GM18519 (cell line): ENCODE results near the gene LNP1.
A peak's percentile ranks its signal among the peaks of the same experiment; 100 is the strongest.
"Not testable (repeated sequence)": the region's sequence is repeated elsewhere in the genome, so short reads cannot be mapped to it uniquely, and the experiment has no call there.

ENCODE experiments used
- ATAC-seq: cut with Tn5 transposase; IDR thresholded peaks from one replicate; pipeline ENCODE4 v1.9.1; 2021; ENCODE audit warnings: mild to moderate bottlenecking, moderate library complexity; ENCODE audit not compliant: unreplicated experiment, low FRiP score

Gene LNP1, protein sequence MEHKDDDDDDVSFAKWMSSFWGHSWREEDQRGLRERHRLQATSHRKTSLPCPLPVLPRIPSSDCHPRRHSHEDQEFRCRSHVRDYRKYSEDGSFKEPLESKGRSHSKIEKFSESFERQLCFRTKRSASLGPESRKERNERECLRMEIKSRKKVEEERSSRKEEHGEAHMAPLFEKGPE

DNA sequence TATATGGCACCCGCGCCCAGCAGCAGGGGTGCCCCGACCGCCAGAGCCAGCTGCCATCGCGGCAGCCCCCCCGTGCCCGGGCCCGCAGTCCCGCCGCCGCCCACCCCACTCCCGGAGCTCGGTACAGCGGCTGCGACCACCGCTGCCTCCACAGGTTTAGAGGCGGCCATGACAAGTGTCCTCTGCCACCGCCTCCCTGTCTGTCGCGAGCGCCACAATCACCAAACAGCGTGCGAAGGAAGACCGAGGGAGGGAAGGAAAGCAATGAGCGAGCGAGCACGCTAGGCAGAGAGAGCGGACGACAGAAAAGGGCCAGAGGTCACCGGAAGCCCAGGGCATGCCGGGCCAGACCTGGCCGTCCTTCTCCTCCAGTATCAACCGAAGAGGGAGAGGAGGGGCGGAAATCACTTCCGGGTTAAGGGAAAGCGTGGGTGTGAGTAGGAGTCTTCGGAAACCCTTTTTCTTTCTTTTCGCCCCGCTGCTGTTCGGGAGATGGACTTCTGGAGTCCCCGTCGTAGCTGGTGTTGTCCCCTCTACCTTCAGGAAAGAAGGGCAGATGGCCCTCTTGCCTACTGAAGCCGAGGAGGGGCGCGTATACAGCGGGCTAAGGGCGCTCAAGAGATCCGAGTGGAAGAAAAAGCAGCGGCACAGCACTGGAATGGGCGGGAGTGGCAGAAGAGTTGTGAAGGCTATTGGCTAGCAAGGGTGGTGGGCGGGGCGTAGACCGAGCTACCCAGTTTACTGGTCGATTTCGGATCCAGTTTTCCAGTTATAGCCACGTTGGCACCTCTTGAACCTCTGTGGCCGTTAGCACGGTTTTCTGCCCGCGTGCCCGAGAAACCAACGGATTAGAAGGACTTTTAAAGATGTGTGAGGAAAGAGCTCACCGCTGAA, at the start of gene LNP1, which contains the start of gene TOMM70:
Gene LNP1 (plus strand): TSS at position 760 of the 894 bp plus-strand sequence. CDS start 28,191 bp downstream, outside the sequence.
Gene TOMM70 (minus strand): TSS at position 310 of the 894 bp plus-strand sequence. CDS start 140 bp downstream, at position 170.
- peak; percentile 65 for ATAC-seq

DNA sequence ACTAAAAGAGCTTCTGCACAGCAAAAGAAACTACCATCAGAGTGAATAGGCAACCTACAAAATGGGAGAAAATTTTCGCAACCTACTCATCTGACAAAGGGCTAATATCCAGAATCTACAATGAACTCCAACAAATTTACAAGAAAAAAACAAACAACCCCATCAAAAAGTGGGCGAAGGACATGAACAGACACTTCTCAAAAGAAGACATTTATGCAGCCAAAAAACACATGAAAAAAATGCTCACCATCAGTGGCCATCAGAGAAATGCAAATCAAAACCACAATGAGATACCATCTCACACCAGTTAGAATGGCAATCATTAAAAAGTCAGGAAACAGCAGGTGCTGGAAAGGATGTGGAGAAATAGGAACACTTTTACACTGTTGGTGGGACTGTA, 49.6 kb upstream of the LNP1 start:
- not testable (repeated sequence) for ATAC-seq

DNA sequence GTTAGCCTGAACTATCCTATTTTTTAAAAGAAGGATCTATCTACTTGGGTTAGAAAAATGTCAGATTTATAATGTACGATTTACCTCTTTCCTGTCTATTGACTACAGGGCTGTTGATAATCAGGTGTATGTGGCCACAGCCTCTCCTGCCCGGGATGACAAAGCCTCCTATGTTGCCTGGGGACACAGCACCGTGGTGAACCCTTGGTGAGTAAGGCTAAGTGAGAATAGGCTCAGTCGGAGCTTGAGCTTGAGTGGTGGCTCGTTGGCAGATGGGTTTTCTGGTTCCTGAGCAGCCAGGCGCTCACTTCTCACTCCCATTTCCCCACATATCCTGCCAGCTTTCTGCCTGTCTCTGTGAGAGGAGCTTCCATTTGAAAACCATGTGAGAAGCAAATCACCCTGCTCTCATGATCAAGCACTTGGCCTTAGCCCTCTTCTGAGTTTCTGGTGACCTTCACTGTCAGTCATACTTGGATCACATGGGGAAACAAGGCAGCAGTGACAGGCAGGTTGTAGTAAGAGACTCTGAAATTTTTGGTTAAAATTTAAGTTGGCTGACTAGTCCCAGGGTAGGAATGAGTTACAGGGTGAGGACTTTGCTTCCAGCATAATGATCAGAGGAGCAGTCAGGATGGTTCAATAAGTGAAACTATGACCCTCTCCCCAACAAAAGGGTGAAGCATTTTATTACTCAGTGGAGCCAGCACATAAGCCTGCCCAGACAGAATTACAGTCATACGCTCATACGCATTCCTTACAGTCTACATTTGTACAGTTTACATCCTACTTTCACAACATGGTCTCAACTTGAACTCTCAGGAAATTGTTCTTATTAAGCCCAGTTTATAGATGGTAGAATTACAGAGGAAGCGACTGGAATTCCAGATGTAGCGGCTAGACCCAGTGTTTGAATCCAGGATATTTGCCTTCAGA, 48.8 kb upstream of the LNP1 start:
- no peak for ATAC-seq

DNA sequence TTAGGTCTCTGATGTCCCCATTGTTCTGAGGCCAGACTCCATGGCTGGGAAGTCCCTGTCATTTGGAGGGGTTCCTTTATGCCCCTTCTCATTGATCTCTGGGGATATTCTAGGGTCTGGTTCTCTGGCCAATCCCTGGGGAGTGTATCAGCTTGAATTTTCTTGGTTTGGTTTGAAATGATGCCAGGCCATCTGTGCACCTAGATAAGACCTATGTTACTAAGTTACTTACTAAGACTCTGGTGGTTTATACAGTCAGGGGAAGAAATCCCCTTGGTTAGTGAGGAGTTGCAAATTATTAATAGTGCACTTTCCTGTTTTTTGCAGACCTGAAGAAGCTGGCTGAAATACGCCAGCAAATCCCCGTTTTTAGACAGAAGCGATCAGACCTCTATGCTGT, 46.5 kb upstream of the LNP1 start:
- ATAC-seq: no peak

DNA sequence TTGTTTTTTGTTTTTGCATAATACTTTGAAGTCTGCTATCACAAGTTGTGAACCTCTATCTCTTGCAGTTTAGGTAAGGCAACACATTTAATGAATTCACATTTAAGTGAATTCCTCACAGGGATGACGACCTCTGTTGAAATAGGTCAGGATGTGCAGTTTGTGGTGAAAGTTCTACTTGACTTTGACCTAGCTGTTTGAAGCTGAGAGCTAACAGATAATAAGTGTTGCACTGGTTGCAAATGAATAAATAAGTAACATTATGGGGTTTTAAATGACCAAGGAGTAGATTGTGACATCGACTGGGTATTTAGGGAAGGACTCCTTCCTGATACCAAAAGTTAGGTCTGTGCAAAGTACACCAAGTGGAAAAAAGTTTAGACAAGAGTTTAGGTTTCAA, 42.9 kb upstream of the LNP1 start:
- ATAC-seq: no peak

DNA sequence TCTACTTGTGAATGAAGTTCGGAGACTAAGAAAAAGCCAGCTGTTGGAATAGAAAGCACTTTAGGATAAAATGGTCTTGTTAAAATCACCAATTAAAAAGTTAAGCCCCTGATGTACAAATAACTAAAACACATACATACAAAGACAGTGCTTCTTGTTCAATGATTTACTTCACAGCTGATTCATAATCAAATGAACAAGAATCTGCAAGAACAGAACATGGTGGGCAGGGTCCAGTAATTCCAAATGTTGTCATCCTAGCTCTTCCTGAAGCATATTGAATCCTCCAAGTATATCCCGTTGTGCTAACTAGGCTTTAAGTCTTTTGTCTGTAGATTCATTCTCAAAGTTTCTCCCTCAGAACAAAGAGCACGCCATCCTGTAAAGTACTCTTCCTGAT, 42.3 kb upstream of the LNP1 start:
- no peak for ATAC-seq

DNA sequence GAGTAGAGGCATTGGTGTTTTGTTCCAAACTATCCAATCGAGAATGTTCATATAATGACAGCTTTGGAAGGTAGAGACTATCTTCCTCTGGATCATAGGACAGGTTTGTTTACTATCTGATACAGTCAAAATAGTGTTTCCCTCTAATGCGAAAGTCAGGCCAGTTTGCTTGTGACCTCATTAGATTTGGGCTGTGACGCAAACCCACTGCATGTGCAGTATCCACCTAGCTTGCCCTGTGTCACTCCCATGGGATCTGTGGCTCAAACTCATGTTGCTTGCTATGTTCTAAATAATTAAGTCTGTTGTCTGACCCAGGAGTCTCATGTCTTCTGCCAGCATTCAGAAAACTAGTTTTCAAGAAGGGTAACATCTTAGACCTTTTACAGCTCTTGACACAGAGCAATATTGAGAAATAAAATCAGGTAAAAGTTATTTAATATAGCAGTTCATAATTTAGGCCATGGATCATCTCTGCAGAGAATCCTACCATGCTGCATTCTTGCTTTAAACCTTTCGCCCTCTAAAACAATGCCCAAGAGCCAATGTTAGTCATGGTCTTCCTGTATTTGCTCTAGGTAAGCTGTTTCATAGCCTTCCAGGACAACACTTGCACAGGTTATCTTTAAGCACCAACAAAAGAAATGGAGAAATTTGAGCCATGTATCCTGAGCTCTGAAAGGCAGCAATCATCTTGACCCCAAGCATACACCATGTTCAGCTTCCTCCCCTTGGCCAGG, 40.4 kb upstream of the LNP1 start:
- ATAC-seq: no peak

DNA sequence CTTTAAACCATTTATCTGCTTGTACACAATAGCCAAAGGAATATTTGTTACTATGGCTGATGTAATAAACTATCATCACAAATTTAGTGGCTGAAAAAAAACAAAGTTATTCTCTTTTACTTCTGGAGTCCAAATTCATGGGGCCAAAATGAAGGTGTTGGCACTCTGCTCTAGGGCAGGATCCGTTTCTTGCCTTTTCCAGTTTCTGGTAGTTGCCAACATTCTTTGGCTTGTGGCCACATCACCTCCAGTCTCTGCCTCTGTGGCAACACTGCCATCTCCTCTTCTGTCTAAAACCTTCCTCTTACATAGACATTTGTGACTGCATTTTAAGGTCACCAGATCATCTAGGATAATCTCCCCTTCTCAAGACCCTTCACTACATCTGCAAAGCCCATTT, 39.4 kb upstream of the LNP1 start:
- ATAC-seq: no peak

DNA sequence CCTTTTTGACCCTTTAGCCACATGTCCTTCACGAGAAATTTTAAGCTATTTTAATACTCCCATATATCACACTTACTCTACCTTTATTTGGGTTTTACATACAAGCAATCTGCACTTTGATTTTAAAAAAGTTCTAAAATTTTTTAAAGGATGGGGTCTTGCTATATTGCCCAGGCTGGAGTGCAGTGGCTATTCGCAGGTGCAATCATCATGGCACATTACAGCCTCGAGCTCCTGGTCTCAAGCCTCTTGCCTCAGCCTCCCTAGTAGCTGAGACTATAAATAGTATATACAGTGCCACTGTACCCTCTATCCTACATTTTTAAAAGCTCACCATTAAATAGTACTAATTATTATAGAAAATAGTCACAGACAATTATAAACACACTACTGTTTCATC, 36.9 kb upstream of the LNP1 start:
- no peak for ATAC-seq

DNA sequence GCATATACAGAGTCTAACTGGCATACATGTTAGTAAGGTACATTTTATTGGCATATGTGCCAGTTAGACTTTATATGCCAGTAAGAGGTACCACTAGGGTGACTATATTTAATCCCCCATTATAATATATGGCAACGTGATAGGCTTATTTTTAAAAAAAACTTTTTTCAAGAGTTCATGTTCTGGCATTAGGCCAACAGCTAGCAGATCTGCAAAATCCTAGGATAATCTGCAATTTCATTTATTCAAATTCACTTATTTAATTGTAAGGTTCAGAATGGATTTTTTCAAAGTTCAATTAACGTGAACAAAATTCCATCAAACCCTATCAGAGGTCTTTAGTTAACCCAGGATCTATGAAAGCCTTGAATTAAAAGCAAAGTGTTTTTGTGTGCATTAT, 34.9 kb upstream of the LNP1 start:
- ATAC-seq: no peak

DNA sequence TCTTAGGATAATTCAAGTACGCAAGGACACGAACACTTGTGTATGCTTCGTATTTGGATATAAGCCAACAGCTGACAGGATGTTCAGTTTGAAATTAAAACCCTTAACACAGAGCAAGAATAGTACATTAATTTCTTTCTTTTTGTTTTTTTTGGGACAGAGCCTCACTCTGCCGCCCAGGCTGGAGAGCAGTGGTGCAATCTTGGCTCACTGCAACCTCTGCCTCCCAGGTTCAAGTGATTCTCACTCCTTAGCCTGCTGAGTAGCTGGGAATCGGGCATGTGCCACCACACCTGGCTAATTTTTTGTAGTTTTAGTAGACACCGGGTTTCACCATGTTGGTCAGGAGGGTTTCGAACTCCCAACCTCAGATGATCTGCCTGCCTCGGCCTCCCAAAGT, 32.9 kb upstream of the LNP1 start:
- ATAC-seq: no peak

DNA sequence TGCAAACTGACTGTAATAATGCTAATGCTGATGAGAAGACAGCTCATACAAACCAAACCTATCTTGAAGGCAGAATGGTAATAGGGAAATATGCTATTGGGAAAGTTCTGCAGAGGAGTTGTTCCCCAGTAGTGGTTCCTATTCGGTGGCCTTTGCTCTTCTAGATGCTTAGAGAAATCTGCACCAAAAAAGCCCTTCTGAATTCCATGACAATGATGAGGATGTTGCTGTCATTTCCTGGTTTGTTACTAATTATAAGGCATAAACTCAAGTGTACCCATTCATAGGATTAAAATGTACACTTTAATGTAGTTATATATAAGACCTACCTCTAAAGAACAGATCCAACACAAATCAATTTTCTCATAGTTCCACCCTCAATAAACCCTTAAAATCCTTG, 30.6 kb upstream of the LNP1 start:
- no peak for ATAC-seq

DNA sequence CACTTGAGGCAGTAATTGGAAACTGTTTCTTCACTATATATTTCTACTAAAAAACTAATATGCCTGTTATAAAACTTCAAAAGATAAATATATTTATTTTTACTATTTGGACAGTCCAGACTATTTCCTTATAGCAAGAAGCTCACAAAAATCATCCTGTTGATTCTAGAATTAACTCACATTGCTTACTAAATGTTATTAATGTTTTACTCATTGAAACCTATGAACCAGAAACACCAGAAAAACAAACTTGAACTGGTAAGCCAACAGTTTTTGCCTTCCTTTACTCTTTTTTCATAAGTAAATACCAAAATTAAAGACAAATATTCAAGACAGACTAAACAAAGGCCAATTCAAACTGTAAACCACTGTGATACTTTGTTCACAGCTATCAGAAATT, 26.8 kb upstream of the LNP1 start:
- no peak for ATAC-seq

DNA sequence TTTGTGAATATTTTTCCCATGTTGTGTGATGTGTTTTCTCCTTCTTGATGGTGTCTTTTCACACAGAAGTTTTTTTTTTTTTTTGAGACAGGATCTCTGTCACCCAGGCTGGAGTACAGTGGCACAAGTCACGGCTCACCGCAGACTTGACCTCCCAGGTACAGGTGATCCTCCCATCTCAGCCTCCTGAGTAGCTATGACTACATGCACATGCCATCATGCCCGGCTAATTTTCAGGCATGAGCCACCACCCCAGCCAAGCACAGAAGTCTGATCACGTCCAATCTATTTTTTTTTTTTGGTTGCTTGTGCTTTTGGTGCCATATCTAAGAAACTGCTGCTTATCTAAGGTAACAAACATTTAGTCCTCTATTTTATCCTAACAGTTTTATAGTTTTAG, 25.0 kb upstream of the LNP1 start:
- no peak for ATAC-seq

DNA sequence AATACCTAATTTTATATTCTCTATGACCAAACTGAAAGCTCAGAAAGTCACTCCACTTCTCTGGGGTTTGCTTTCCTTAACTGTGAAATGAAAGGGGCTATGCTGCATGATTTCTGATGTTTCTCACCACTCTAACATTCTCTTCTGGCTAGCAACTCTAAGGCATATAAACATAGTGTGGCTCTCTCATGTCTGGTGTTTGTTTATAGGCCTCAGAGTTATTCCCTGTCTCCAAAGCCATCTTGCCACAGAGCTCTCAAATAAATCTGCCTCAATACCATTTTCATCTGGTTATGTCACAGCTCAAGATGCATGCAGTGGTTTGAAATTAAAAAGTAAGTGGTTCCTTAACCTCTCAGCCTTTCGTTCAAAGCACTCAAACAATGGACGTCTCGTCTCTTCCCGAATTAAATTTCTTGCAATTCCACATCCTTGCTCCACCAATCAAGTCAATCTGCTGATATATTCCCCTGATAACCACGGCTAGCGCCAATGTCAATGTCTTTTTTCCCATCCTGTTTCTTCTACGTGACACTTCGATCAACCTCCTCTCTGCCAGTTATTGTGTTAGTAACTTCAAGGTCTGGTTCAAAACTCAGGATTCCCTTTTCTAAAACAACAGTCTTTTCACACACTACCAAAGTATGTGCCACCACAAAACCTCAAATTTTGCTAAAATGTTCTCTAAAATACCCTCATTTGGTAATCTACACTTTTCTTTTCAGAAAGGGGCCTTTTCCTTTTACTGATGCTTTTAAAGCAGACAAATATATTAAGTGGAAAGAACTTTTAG, 16.4 kb upstream of the LNP1 start:
- ATAC-seq: no peak

DNA sequence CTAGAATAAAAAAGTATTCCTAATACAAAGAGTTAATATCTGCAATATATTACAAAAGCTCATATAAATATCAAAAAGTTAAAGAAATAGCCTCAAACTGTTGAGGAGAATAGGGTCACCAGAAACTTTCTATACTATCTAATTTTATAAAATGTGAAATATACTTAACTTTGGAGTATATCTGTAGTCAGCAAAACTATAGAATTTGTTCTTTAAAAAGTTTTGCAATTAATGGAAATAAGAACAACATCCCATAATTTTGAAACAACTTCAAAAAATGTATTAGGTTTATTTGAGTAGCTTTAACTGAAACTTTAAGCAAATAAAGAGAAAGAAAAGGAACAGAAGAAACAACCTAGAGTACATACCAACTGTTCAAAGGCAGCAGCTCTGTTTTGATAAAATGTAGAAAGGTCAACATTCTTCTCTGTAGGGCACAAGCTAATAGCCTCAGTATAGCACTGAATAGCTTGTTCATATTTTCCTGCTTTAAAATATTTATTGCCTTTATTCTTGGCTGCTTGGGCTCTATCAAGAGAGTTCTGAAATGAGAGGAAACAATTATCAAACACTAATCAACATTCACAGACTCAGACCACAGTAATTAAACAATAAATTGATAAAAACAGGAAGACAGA, 14.8 kb upstream of the LNP1 start:
- no peak for ATAC-seq

DNA sequence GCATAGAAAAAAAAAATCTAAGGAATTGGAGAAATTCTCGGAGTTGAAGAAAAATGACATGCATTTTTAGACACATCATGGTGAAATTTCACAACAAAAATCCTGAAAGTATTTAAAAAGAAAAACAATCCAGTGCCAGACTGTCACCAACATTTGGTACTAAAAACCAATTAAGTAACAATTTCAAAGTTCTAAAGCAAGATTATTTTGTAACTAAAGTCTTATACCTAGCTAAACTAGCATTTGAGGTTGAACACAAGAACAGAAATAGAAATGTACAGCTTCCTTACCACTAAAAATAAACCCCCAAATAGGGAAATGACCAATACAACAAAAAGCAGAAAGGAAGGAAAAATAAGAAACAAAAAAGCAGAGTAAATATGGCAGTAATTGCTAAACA, 12.3 kb upstream of the LNP1 start:
- no peak for ATAC-seq

DNA sequence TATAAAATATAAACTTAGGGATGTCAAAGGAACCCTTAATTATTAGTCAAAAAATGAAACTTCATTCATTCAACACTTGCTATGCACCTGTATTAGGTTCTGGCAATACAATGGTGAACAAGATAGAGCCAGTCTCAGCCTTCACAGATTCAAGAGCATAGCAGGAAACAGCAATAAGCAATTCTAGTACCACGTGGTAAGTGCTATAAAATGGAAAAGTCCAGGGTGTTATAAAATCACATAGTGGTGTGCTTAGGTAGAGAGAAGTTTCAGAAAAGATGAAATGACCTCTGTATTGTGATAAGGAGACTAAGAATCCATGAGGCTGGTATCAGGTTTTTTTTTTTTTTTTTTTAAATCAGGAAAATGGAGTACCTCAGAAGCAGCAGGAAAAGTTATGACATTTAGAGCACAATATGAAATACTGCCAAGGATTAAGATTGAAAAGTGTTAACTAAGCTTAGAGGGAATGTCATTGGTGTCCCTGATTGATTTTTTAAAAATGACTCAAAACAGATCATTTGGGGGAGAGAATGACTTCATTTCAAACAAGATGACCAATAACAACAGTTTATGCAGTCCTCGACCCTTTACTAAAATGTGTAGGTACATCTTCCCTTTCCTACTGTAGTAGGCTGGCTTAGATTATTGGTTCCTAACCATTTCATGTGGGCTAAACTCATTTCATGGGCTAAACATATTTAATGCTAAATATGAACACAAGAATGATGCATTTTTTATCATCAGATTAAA, 5.5 kb upstream of the LNP1 start:
- no peak for ATAC-seq
